HG02571 (cell line): ENCODE results near the gene MMAA.
"Not testable (repeated sequence)": the region's sequence is repeated elsewhere in the genome, so short reads cannot be mapped to it uniquely, and the experiment has no call there.

Experiments
- ATAC-seq: cut with Tn5 transposase; IDR thresholded peaks from one replicate; pipeline ENCODE4 v1.9.1; 2021; ENCODE audit warnings: mild to moderate bottlenecking, moderate library complexity; ENCODE audit not compliant: unreplicated experiment

MMAA gene

GRCh38 chr4:145618932-145619638 lies at the start of gene MMAA:
TSS of gene MMAA (plus strand) at chr4:145619385. CDS start at chr4:145639140, 19,755 bp downstream.
- ATAC-seq, result peak; percentile 89

GRCh38 chr4:145574546-145574945 lies 44.6 kb upstream of the MMAA start:
- ATAC-seq, result not testable (repeated sequence)

DNA sequence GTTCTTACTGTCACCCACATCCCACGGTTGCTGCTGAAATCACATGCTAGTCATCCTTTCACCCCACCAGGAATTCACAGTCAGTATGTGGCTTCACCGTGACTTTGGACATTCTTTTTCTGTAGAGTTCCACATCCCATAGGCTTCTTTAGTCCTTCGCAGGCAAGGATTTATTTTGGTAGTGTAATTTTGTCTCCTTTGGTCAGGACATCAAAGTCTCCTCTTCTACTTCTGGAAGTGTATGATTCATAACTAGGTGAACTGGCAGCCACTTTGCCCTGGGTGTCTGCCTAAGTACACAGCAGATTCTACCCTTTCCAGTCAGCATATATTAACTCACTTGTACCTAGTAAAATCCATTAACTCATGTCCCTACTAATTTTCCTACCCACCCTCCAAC lies 38.3 kb upstream of the MMAA start:
- no peak for ATAC-seq

DNA sequence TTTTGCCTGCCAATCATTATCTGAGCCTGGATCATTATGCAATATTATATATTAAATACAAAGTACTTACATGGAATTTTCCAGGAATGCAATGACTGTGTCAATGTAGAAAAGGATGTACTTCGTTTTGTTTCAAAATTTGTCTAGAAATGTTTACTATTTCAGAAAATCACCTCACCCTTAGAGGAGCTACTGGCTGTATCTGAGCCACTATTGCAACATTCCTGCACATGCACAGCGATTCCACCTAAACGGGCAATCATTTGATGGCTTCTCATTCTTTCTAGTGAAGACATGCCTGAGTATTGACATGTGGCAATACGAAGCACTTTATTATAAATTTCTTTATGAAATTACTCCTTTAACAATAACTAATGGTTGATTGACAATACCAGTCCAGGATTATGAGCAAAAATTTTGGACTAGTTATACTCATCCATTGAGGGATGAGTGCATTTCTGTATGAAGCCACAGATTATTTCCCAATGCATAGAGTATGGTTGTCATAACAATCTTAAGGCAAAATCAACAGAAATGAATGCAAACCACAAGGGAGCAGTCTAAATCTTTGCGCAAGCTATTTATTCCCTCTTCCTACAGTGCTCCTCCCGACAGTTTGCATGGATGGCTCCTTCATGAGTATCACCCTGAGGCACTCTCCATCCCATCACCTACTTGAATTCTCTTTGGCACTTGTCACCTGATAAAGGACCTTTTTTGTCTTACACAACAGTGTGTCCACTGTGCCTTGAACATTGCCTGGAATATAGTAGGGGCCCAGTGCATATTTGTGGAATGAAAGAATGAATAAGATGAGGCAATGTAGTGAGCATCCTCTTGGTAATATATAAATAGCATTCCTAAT lies 35.8 kb upstream of the MMAA start:
- no peak for ATAC-seq

DNA sequence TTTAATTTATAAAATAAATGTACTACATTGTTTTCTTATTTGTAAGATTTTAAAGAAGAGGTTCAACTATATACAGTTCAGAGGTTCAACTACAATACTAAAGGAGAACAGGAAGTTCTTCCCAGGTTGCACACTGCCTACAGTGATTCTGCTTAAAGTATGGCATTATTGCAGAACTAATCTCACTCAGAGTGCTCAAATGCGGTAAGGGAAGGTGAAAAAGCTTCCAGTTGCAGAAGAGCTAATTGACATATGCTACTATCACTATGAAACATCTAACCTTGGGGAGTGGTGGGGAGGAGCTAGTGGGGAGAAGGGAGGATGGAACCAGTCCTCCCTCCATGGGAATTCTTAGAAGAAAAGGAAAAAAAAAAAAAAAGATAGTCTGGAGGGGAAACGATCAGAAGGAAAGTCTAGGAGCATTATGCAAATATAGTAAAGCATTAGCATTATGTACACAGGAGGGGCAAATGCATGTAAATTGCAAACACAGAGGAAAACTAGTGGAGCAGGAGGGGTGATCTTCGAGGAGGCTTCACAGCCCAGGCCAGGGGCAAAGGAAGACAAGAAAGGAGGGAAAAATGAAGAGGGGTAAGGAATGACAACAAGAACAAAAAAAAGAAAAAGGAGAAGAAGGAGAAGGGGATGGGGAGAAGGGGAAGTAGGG lies 32.0 kb upstream of the MMAA start:
- ATAC-seq, result no peak

GRCh38 chr4:145589381-145589780 lies 29.8 kb upstream of the MMAA start:
- not testable (repeated sequence) for ATAC-seq

- ATAC-seq, result no peak
Observed at GRCh38 chr4:145589916-145590702, 29.1 kb upstream of the MMAA start.

DNA sequence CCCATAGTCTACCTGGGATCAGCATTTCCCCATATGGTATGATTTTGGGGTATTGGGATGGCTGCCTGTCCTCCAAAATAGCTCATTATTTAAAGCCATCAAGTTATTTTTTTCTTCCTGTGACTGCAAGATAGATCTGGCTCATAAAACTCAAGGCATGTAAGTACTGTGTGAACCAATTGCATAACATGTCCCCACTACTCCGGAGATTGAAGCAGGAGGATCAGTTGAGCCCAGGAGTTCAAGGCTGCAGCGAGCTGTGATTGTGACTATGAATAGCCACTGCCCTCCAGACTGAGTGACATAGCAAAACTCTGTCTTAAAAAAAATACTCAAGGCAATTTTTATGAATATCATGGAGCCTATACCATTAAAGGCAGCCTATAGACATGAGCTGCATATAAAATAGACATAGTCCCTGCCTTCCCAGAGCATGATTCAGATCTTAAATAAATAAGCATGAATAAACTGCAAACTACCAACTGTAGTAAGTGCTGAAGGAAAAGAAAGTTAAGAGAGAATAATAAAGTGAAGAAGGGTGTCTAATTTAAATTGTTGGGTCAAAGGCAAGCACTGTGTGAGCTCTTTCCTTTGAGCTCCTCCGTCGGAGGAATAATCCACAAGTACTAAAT lies 16.9 kb upstream of the MMAA start:
- no peak for ATAC-seq

DNA sequence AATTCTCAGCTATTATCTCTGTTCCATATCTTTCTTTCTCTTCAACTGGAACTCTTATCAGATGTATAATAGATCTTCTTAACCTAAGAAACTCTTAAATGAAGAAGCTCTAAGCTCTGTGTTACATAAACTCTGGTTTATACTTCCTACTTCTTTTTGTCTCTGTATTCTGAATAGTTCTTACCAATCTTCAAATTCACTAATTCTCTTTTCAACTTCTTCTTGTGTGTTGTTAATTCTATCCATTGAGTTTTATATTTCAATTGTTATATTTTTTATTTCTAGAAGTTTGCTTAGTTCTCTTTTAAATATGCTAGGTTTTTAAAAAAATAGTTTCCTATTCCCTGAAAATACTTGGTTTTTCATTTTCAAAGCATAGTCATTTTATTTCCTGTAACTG lies 13.2 kb upstream of the MMAA start:
- no peak for ATAC-seq

- ATAC-seq, result peak; percentile 67
Observed at GRCh38 chr4:145609481-145610427, 9.4 kb upstream of the MMAA start.

DNA sequence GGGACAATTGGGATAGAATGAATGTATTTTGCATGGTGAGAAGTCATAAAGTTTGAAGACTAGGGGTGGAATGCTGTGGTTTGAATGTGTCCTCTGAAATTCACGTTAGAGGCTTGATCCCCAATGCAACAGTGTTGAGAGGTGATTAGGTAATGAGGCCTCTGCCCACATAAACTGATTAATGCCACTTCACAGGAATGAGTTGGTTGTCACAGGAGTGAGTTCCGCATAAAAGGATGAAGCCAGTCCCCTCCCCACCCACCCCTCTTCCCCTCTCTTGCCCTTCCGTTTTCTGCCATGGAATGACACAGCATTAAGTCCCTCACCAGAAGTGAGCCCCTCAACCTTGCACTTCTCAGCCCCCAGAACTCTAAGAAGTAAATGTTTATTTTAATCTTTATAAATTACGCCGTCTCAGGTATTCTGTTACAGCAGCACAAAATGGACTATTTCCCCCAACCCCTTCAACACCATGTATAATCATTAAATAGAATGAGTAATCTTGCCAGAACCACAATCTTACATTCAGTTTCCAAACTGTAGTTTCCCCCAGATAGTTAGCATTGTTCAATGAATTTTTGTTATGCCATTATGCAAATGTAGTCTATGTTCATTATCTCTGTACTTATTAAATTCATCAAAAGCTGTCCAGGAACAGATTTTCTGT lies 5.5 kb upstream of the MMAA start:
- ATAC-seq, result no peak

GRCh38 chr4:145614233-145614610 lies 5.0 kb upstream of the MMAA start:
- no peak for ATAC-seq

GRCh38 chr4:145618210-145618931 lies 814 bp upstream of the MMAA start:
- no peak for ATAC-seq

GRCh38 chr4:145619639-145619996 lies 433 bp downstream of the MMAA start:
- ATAC-seq, result peak; percentile 37

DNA sequence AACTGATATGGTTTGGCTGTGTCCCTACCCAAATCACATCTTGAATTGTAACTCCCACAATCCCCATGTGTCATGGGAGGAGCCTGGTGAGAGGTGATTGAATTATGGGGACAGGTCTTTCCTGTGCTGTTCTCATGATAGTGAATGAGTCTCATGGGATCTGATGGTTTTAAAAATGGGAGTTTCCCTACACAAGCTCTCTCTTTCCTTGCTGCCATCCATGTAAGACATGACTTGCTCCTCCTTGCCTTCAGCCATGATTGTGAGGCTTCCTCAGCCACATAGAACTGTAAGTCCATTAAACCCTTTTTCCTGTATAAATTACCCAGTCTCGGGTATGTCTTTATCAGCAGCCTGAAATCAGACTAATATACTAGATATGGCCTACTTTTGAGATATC lies 2.9 kb downstream of the MMAA start:
- ATAC-seq, result not testable (repeated sequence)

GRCh38 chr4:145623831-145624230 lies 4.6 kb downstream of the MMAA start:
- ATAC-seq, result no peak

GRCh38 chr4:145625677-145626622 lies 6.8 kb downstream of the MMAA start:
- ATAC-seq, result no peak
